Brain microvascular endothelial cell (primary cell): ENCODE results near the gene PARD3.
"Not testable (repeated sequence)": the region's sequence is repeated elsewhere in the genome, so short reads cannot be mapped to it uniquely, and the experiment has no call there.

ENCODE experiments used
- DNase-seq: peaks from one replicate; pipeline ENCODE4 v3.0.0-alpha.2; 2020
- H3K27ac ChIP-seq: fragments of 250-450 bp; sonication (Bioruptor Pico); 2 replicates; pipeline ENCODE4 v1.5.1; 2020; ENCODE audit warnings: mild to moderate bottlenecking, moderate library complexity
- H3K27me3 ChIP-seq: fragments of 250-450 bp; sonication (Bioruptor Pico); replicated peaks from 2 replicates; pipeline ENCODE4 v1.5.1; 2020; ENCODE audit warnings: mild to moderate bottlenecking
- H3K36me3 ChIP-seq: fragments of 250-450 bp; sonication (Bioruptor Pico); replicated peaks from 2 replicates; pipeline ENCODE4 v1.5.1; 2020; ENCODE audit warnings: mild to moderate bottlenecking
- H3K4me3 ChIP-seq: 2 replicates; pipeline ENCODE4 v1.5.1; 2011; ENCODE audit warnings: low read depth, mild to moderate bottlenecking, control low read depth, low read length, moderate library complexity
- CTCF ChIP-seq: IDR thresholded peaks from 2 replicates; pipeline ENCODE4 v1.5.1; 2011; ENCODE audit warnings: low read depth, mild to moderate bottlenecking, moderate library complexity, low read length, control low read depth, inconsistent platforms; ENCODE audit errors: missing control alignments
- in situ Hi-C: cut with HindIII; loops from 2 replicates; pipeline ENCODE4 v1.10.0; 2017; ENCODE audit warnings: low sequenced_read_pairs, low pct_ligation_motif_present

Gene PARD3

GRCh38 chr10:34446049-34446448 lies 369.0 kb downstream of the PARD3 start:
- TF ChIP-seq CTCF, result no peak
- DNase-seq, result no peak
- Histone ChIP-seq H3K4me3 (no peak overlapping the region), H3K27ac (no peak overlapping the region), H3K27me3 (no peaks in the 10 kb centered on the region), H3K36me3 (no peaks in the 10 kb centered on the region)
- in situ Hi-C loops, result no loop called here

GRCh38 chr10:34444223-34445183 lies 370.6 kb downstream of the PARD3 start:
- no peak overlapping the region for H3K4me3 ChIP-seq
- no peak for DNase-seq

GRCh38 chr10:34439386-34439785 lies 375.7 kb downstream of the PARD3 start:
- H3K27ac ChIP-seq, H3K4me3 ChIP-seq, H3K27me3 ChIP-seq, in situ Hi-C loops, DNase-seq, H3K36me3 ChIP-seq: not testable (repeated sequence)

More at GRCh38 chr10:34444223-34445183, 370.6 kb downstream of the PARD3 start:
- Histone ChIP-seq H3K27ac (no peak overlapping the region), H3K27me3 (no peaks in the 10 kb centered on the region), H3K36me3 (no peaks in the 10 kb centered on the region)
- no peak for TF ChIP-seq CTCF
- in situ Hi-C loops, result no loop called here

GRCh38 chr10:34438741-34439140 lies 376.4 kb downstream of the PARD3 start:
- in situ Hi-C loops, result no loop called here
- Histone ChIP-seq H3K4me3 (no peak overlapping the region), H3K36me3 (no peaks in the 10 kb centered on the region), H3K27ac (no peak overlapping the region), H3K27me3 (no peaks in the 10 kb centered on the region)
- TF ChIP-seq CTCF, result no peak
- no peak for DNase-seq

- in situ Hi-C loops, result no loop called here
- no peak overlapping the region for H3K4me3 ChIP-seq
- TF ChIP-seq CTCF, result no peak
- no peak for DNase-seq
- H3K27me3 ChIP-seq, result no peaks in the 10 kb centered on the region
- no peak overlapping the region for H3K27ac ChIP-seq
- no peaks in the 10 kb centered on the region for H3K36me3 ChIP-seq
These were observed 377.2 kb downstream of the PARD3 start for GRCh38 chr10:34437906-34438305.

GRCh38 chr10:34434119-34434594 lies 380.9 kb downstream of the PARD3 start:
- in situ Hi-C loops, result no loop called here
- Histone ChIP-seq H3K27ac (peak overlapping the region; percentile 91), H3K27me3 (no peaks in the 10 kb centered on the region), H3K36me3 (no peaks in the 10 kb centered on the region), H3K4me3 (no peak overlapping the region)
- DNase-seq, result peak; percentile 72
- TF ChIP-seq CTCF, result no peak
